WTC11 (cell line): ENCODE measurements around the gene CACNG4.

Source experiments
- ELF4 ChIP-seq: sonication (generic); formaldehyde crosslinking; IDR thresholded peaks from 2 replicates; pipeline ENCODE4 v1.8.1; 2022; ENCODE audit warnings: low read depth, mild to moderate bottlenecking, moderate library complexity, missing genetic modification reagents
- JUN ChIP-seq: sonication (generic); formaldehyde crosslinking; IDR thresholded peaks from 2 replicates; pipeline ENCODE4 v1.8.0; 2023; ENCODE audit warnings: mild to moderate bottlenecking, missing genetic modification reagents
- TF ChIP-seq, protein P1 (sequence below): fragments of 200-600 bp; IDR thresholded peaks from 2 replicates; pipeline ENCODE4 v1.8.0; 2022; ENCODE audit warnings: antibody characterized with exemption
- TF ChIP-seq, protein P2 (sequence below): sonication (generic); formaldehyde crosslinking; IDR thresholded peaks from 2 replicates; pipeline ENCODE4 v1.8.1; 2023; ENCODE audit warnings: mild to moderate bottlenecking, missing genetic modification reagents, moderate library complexity
- TF ChIP-seq, protein P3 (sequence below): sonication (generic); formaldehyde crosslinking; IDR thresholded peaks from 2 replicates; pipeline ENCODE4 v1.8.0; 2022; ENCODE audit warnings: mild to moderate bottlenecking, missing genetic modification reagents

- TF ChIP-seq JUN (CRISPR knock-in tag) (no peak), ELF4 (no peak)
- TF ChIP-seq, protein P1, sequence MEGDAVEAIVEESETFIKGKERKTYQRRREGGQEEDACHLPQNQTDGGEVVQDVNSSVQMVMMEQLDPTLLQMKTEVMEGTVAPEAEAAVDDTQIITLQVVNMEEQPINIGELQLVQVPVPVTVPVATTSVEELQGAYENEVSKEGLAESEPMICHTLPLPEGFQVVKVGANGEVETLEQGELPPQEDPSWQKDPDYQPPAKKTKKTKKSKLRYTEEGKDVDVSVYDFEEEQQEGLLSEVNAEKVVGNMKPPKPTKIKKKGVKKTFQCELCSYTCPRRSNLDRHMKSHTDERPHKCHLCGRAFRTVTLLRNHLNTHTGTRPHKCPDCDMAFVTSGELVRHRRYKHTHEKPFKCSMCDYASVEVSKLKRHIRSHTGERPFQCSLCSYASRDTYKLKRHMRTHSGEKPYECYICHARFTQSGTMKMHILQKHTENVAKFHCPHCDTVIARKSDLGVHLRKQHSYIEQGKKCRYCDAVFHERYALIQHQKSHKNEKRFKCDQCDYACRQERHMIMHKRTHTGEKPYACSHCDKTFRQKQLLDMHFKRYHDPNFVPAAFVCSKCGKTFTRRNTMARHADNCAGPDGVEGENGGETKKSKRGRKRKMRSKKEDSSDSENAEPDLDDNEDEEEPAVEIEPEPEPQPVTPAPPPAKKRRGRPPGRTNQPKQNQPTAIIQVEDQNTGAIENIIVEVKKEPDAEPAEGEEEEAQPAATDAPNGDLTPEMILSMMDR, result no peak
- TF ChIP-seq, protein P2, sequence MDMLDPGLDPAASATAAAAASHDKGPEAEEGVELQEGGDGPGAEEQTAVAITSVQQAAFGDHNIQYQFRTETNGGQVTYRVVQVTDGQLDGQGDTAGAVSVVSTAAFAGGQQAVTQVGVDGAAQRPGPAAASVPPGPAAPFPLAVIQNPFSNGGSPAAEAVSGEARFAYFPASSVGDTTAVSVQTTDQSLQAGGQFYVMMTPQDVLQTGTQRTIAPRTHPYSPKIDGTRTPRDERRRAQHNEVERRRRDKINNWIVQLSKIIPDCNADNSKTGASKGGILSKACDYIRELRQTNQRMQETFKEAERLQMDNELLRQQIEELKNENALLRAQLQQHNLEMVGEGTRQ (CRISPR knock-in tag), result no peak
- TF ChIP-seq, protein P3, sequence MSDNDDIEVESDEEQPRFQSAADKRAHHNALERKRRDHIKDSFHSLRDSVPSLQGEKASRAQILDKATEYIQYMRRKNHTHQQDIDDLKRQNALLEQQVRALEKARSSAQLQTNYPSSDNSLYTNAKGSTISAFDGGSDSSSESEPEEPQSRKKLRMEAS (CRISPR knock-in tag), result no peak
Observed at GRCh38 chr17:66986659-66987058, 22.2 kb downstream of the CACNG4 start.
